Endometrium (tissue), 2 donors: ENCODE results near the gene METTL21A.

ENCODE experiments used
- FAIRE-seq: peaks from 2 replicates; lab custom pipeline; 2012; peaks lifted over from hg19 to GRCh38; lab: Jason Lieb, UNC
- donor health status: control.
- donor health status: control.

Gene METTL21A

GRCh38 chr2:207624185-207625013 is 795 bp downstream of the METTL21A start:
- FAIRE-seq = no peak

GRCh38 chr2:207621501-207622039 is 3.6 kb downstream of the METTL21A start:
- FAIRE-seq = no peak

GRCh38 chr2:207619764-207620203 is 5.4 kb downstream of the METTL21A start:
- FAIRE-seq = no peak

- FAIRE-seq = peak; percentile 97
Measured at GRCh38 chr2:207617011-207617671, 8.1 kb downstream of the METTL21A start.

GRCh38 chr2:207616185-207616584 is 9.0 kb downstream of the METTL21A start:
- no peak for FAIRE-seq

- FAIRE-seq = no peak
Measured at GRCh38 chr2:207614824-207615223, 10.4 kb downstream of the METTL21A start.

- FAIRE-seq = no peak
Measured at GRCh38 chr2:207612714-207613113, 12.5 kb downstream of the METTL21A start.

- FAIRE-seq = no peak
Measured at GRCh38 chr2:207606829-207607228, 18.4 kb downstream of the METTL21A start.

- no peak for FAIRE-seq
Measured at GRCh38 chr2:207606399-207606798, 18.8 kb downstream of the METTL21A start.

- FAIRE-seq = no peak
Measured at GRCh38 chr2:207603486-207603885, 21.7 kb downstream of the METTL21A start.

GRCh38 chr2:207601774-207602173 is 23.4 kb downstream of the METTL21A start:
- no peak for FAIRE-seq

GRCh38 chr2:207600231-207600630 is 25.0 kb downstream of the METTL21A start:
- peak; percentile 51 for FAIRE-seq

GRCh38 chr2:207599636-207600035 is 25.6 kb downstream of the METTL21A start:
- peak; percentile 59 for FAIRE-seq

- no peak for FAIRE-seq
Measured at GRCh38 chr2:207594731-207595130, 30.5 kb downstream of the METTL21A start.

- no peak for FAIRE-seq
Measured at GRCh38 chr2:207594264-207594663, 30.9 kb downstream of the METTL21A start.

- FAIRE-seq = no peak
Measured at GRCh38 chr2:207593277-207593676, 31.9 kb downstream of the METTL21A start.

GRCh38 chr2:207589143-207589542 is 36.1 kb downstream of the METTL21A start:
- FAIRE-seq = no peak

- FAIRE-seq = no peak
Measured at GRCh38 chr2:207587305-207587704, 37.9 kb downstream of the METTL21A start.

GRCh38 chr2:207584952-207585351 is 40.2 kb downstream of the METTL21A start:
- no peak for FAIRE-seq

GRCh38 chr2:207571370-207571769 is 53.8 kb downstream of the METTL21A start:
- no peak for FAIRE-seq

GRCh38 chr2:207567671-207568070 is 57.5 kb downstream of the METTL21A start:
- FAIRE-seq = no peak

GRCh38 chr2:207565736-207566500 is 59.3 kb downstream of the METTL21A start:
- FAIRE-seq = no peak
